ENCODE data around the gene RASL11A.
"Not testable (repeated sequence)": the region's sequence is repeated elsewhere in the genome, so short reads cannot be mapped to it uniquely, and the experiment has no call there.

RASL11A gene

DNA sequence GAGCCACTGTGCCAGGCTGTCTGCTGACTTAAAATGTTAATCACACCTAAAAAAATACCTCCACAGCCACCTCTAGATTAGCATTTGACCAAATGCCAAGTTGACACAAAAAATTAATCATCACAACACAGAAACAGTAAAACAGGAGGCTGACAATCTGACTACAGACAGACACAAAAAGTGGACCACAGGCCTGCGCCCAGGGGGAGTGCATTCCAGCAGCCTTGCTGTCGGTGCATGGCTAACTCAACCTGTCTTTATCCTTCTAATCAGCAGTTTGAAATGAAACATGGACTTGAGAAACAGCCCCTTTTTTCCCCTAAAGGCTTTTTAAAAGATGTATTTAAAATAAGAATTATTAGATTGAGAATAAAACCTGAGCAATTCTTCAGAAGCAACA, 34.0 kb downstream of the RASL11A start:
- TF ChIP-seq TAF1 (IDR thresholded peaks at IDR 0.05; ENCODE audit: borderline replicate concordance, low read depth, low read length) (no peak), POLR2AphosphoS5 (IDR thresholded peaks at IDR 0.05; ENCODE audit: low read depth, low read length) (no peak), POLR2A (IDR thresholded peaks at IDR 0.05; ENCODE audit: low read depth, low read length) (no peak)
- FAIRE-seq, result no peak

GRCh38 chr13:27306364-27306763, 35.7 kb downstream of the RASL11A start:
- TF ChIP-seq POLR2A (IDR thresholded peaks at IDR 0.05; ENCODE audit: low read depth, low read length), result no peak
- TF ChIP-seq POLR2AphosphoS5 (IDR thresholded peaks at IDR 0.05; ENCODE audit: low read depth, low read length), result no peak
- no peak for TF ChIP-seq TAF1 (IDR thresholded peaks at IDR 0.05; ENCODE audit: borderline replicate concordance, low read depth, low read length)
- DNase-seq (ENCODE audit: insufficient read length), result no peak
- FAIRE-seq, result no peak

More for the DNA sequence above, 34.0 kb downstream of the RASL11A start:
- DNase-seq (ENCODE audit: insufficient read length), result no peak

- TF ChIP-seq POLR2A (IDR thresholded peaks at IDR 0.05; ENCODE audit: low read depth, low read length) (no peak), POLR2AphosphoS5 (IDR thresholded peaks at IDR 0.05; ENCODE audit: low read depth, low read length) (no peak), TAF1 (IDR thresholded peaks at IDR 0.05; ENCODE audit: borderline replicate concordance, low read depth, low read length) (no peak)
- no peak for DNase-seq (ENCODE audit: insufficient read length)
- FAIRE-seq, result no peak
Measured at GRCh38 chr13:27308941-27309340, 38.3 kb downstream of the RASL11A start.

DNA sequence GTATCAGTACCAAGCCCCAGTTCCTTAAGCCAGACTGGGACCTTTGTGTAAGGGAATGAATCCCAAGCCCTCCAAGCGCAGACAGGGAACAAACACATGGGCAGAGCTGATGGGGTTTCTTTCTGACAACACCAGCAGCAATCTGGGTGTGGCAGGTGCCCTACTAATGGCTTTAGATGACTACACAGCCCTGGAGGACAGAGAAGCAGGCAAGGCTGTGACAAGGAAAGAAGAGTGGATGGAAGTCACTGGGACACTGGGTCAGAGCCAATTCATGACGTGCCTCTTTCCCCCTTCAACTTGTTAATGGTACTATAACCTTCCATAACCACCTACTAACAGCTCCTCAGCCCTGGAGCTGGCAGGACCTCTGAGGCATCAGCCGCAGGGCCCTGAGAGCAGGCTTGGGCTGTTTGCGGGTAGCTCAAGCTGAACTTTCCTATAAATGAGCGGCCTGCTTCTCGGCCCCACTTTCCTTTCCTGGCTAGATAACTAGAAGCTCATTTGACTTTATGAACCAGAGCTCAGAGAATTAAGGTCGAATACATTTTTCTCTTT, 38.9 kb downstream of the RASL11A start:
- FAIRE-seq (no peak), DNase-seq (ENCODE audit: insufficient read length) (no peak)
- TF ChIP-seq POLR2A (IDR thresholded peaks at IDR 0.05; ENCODE audit: low read depth, low read length) (no peak), POLR2AphosphoS5 (IDR thresholded peaks at IDR 0.05; ENCODE audit: low read depth, low read length) (no peak)

DNA sequence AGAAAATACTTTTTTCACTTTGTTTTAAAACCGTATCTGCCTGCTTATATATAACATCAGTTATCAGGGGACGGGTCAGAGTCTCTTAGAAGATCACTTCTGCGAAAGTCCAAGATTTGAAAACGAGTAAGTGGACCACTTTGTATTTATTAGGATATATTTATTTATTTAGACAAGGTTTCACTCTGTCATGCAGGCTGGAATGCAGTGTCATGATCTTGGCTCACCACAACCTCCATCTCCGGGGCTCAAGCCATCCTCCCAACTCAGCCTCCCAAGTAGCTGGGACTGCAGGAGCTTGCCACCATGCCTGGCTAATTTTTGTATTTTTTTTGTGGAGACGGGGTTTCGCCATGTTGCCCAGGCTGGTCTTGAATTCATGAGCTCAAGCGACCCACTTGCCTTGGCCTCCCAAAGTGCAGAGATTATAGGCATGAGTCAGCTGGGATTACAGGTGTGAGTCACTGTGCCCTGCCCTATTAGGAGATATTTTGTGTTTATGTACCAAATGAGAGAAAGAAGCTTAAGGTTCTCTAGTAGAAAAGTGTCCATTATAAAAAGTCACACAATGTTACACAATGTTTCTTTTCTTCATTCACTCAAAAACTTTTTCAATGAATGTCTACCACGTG, 39.5 kb downstream of the RASL11A start:
- no peak for DNase-seq (ENCODE audit: insufficient read length)
- no peak for TF ChIP-seq TAF1 (IDR thresholded peaks at IDR 0.05; ENCODE audit: borderline replicate concordance, low read depth, low read length)
- no peak for TF ChIP-seq POLR2AphosphoS5 (IDR thresholded peaks at IDR 0.05; ENCODE audit: low read depth, low read length)
- TF ChIP-seq POLR2A (IDR thresholded peaks at IDR 0.05; ENCODE audit: low read depth, low read length), result no peak
- FAIRE-seq, result no peak

GRCh38 chr13:27310946-27311345, 40.3 kb downstream of the RASL11A start:
- FAIRE-seq (no peak), DNase-seq (ENCODE audit: insufficient read length) (no peak)
- TF ChIP-seq POLR2A (IDR thresholded peaks at IDR 0.05; ENCODE audit: low read depth, low read length), result no peak
- TF ChIP-seq POLR2AphosphoS5 (IDR thresholded peaks at IDR 0.05; ENCODE audit: low read depth, low read length), result no peak
- TF ChIP-seq TAF1 (IDR thresholded peaks at IDR 0.05; ENCODE audit: borderline replicate concordance, low read depth, low read length), result no peak

DNA sequence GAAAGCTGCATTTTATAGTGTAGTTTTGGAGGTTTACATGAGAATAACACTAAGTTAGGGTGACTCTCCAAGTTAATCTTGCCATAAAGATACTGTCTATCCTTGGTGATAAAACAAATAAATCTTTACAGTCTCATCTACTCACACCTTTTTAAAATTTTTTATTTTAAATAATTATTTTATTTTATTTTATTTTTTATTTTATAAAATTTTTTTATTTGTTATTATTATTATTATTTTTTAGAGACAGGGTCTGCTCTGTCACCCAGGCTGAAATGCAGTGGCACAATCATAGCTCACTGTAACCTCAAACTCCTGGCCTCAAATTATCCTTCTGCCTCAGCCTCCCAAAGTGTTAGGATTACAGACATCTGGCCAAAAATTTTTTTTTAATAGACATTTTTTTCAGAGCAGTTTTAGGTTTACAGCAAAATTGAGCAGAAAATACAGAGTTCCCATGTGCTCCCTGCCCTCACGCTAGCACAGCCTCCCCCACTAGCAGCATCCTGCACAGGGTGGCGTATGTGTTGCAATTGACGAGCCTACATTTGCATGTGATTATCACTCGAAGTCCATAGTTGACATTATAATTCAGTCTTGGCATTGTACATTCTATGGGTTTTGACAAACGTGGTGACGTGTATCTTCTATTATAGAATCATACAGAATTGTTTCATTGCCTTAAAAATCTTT, 41.0 kb downstream of the RASL11A start:
- no peak for DNase-seq (ENCODE audit: insufficient read length)
- TF ChIP-seq POLR2AphosphoS5 (IDR thresholded peaks at IDR 0.05; ENCODE audit: low read depth, low read length) (no peak), TAF1 (IDR thresholded peaks at IDR 0.05; ENCODE audit: borderline replicate concordance, low read depth, low read length) (no peak), POLR2A (IDR thresholded peaks at IDR 0.05; ENCODE audit: low read depth, low read length) (no peak)
- FAIRE-seq, result no peak

DNA sequence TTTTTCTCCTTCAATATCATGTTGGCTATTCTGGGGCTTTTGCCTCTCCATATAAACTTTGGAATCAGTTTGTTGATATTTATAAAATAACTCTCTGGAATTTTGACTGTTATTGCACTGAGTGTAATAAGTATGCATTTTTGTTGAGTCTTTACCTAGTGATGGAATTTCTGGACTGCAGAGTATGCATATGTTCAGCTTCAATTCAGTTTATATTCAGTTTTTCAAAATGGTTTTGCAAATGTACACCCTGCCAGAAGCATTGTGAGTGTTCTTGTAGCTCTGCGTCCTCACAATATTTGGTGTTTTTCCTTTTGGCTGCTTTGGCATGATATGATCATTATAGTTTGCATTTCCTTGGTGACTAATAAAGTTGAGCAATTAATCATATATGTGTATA, 43.1 kb downstream of the RASL11A start:
- DNase-seq (ENCODE audit: insufficient read length), result no peak
- no peak for FAIRE-seq
- TF ChIP-seq POLR2AphosphoS5 (IDR thresholded peaks at IDR 0.05; ENCODE audit: low read depth, low read length) (no peak), POLR2A (IDR thresholded peaks at IDR 0.05; ENCODE audit: low read depth, low read length) (no peak), TAF1 (IDR thresholded peaks at IDR 0.05; ENCODE audit: borderline replicate concordance, low read depth, low read length) (no peak)

GRCh38 chr13:27319404-27319803, 48.8 kb downstream of the RASL11A start:
- DNase-seq (ENCODE audit: insufficient read length), result no peak
- no peak for FAIRE-seq
- no peak for TF ChIP-seq POLR2AphosphoS5 (IDR thresholded peaks at IDR 0.05; ENCODE audit: low read depth, low read length)
- no peak for TF ChIP-seq TAF1 (IDR thresholded peaks at IDR 0.05; ENCODE audit: borderline replicate concordance, low read depth, low read length)
- TF ChIP-seq POLR2A (IDR thresholded peaks at IDR 0.05; ENCODE audit: low read depth, low read length), result no peak

DNA sequence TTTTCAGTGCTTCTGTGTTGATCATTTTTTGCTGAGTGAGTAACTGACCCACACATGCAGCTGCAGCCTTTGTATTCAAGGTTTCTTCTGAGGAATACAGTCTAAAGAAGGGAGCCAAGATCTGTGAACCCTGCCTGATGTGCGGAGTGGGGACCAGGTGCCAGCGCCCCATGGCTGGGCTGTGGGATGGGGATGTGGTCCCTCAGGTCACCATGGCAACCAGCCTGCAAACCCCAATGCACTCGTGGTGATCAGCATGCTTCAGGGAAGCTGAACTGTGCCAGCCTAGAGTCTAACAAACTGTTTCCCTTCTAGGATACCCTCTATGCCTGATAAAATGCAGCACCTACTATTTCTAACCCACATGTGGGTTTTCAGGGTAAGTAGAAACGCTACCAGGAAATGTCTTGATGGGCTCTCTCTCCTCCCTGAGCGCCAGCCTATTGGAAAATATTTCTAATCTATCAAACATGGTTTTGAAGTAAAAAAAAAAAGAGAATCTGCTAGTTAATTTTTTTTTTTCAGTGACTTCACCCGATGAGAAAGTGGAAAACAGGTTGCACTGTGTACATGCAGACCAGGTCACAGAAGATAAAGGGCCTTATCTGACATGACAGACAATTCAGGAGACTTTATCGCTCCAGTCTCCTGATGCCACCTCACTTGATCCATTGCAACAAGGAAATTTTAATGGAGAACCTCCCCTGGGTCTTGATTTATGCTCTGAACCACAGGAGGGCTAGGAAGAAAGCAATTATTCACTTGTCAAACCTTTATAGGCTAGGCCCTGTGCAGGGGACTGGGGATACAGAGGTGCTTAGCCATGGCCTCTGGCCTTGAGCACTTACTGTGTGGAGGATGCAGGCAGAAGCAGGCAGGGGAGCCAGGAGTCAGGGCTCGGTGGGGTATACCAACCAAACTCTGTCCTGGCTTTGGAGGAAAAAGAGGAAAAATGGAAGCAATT, 51.1 kb downstream of the RASL11A start:
- DNase-seq (ENCODE audit: insufficient read length), result no peak
- TF ChIP-seq POLR2AphosphoS5 (IDR thresholded peaks at IDR 0.05; ENCODE audit: low read depth, low read length) (no peak), POLR2A (IDR thresholded peaks at IDR 0.05; ENCODE audit: low read depth, low read length) (no peak), TAF1 (IDR thresholded peaks at IDR 0.05; ENCODE audit: borderline replicate concordance, low read depth, low read length) (no peak)
- FAIRE-seq, result no peak

DNA sequence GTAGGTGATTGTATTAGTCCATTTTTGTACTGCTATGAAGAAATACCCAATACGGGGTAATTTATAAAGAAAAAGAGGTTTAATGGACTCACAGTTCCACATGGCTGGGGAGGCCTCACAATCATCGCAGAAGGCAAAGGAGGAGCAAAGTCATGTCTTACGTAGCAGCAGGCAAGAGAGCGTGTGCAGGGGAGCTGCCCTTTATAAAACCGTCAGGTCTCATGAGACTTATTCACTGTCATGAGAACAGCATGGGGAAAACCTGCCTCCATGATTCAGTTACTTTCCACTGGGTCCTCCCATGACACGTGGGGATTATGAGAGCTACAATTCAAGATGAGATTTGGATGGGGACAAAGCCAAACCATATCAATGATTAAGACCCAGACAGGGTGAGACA, 51.8 kb downstream of the RASL11A start:
- FAIRE-seq; DNase-seq (ENCODE audit: insufficient read length): not testable (repeated sequence)

Measured in GM12892 (cell line).